Keratinocyte (primary cell): Measurements from ENCODE around the gene HLA-DQA1. TPM values are rescaled to one million over a fixed set of nuclear protein-coding genes. Genes with fewer than 3 reads are reported as not detected.

Source experiments
- DNase-seq: peaks from one replicate; pipeline ENCODE4 v3.0.0-alpha.2; 2011; ENCODE audit warnings: low read depth, missing footprints, low spot score
- FAIRE-seq: peaks from 2 replicates; lab custom pipeline; 2011; peaks lifted over from hg19 to GRCh38; lab: Jason Lieb, UNC
- H2AFZ ChIP-seq: 2 replicates; pipeline ENCODE4 v1.6.0; 2012; ENCODE audit warnings: low read length, control low read depth, inconsistent platforms; ENCODE audit not compliant: control insufficient read depth
- H3K27ac ChIP-seq: 2 replicates; pipeline ENCODE4 v1.5.1; 2011; ENCODE audit warnings: low read length; ENCODE audit not compliant: control insufficient read depth, insufficient read depth
- H3K27me3 ChIP-seq: 3 replicates; pipeline ENCODE4 v1.6.0; 2011; ENCODE audit warnings: low read length; ENCODE audit not compliant: control insufficient read depth, insufficient read depth; ENCODE audit errors: extremely low read depth
- H3K36me3 ChIP-seq, 2 experiments: 2 replicates in 1 of 2; 3 replicates in 1 of 2; pipeline ENCODE4 v1.5.1; 2011; ENCODE audit warnings: low read length in 2 of 2, mild to moderate bottlenecking in 1 of 2; ENCODE audit not compliant: control insufficient read depth in 2 of 2, insufficient read depth in 2 of 2; ENCODE audit errors: extremely low read depth in 1 of 2
- H3K4me1 ChIP-seq: 3 replicates; pipeline ENCODE4 v1.5.1; 2011; ENCODE audit warnings: low read length; ENCODE audit not compliant: control insufficient read depth, insufficient read depth; ENCODE audit errors: extremely low read depth
- H3K4me2 ChIP-seq: 3 replicates; pipeline ENCODE4 v1.6.0; 2011; ENCODE audit warnings: low read depth, low read length; ENCODE audit not compliant: control insufficient read depth, insufficient read depth; ENCODE audit errors: extremely low read depth
- H3K4me3 ChIP-seq, 3 experiments: fragments of 200-600 bp in 1 of 3; sonication (generic) in 1 of 3; 2 replicates in 2 of 3; 3 replicates in 1 of 3; pipeline ENCODE4 v1.5.1; 2011 to 2016; ENCODE audit warnings: low read length in 3 of 3, mild to moderate bottlenecking in 3 of 3, control low read depth in 2 of 3, inconsistent platforms in 1 of 3, low read depth in 1 of 3, mixed read lengths in 1 of 3, mixed run types in 1 of 3, moderate library complexity in 1 of 3; ENCODE audit not compliant: control insufficient read depth in 2 of 3, insufficient read depth in 2 of 3; ENCODE audit errors: extremely low read depth in 1 of 3
- H3K79me2 ChIP-seq: 2 replicates; pipeline ENCODE4 v1.6.0; 2012; ENCODE audit warnings: low read length; ENCODE audit not compliant: control insufficient read depth, insufficient read depth
- H3K9ac ChIP-seq: 3 replicates; pipeline ENCODE4 v1.6.0; 2011; ENCODE audit warnings: low read length; ENCODE audit not compliant: control insufficient read depth, insufficient read depth; ENCODE audit errors: extremely low read depth
- H3K9me1 ChIP-seq: 3 replicates; pipeline ENCODE4 v1.6.0; 2011; ENCODE audit warnings: low read length; ENCODE audit not compliant: control insufficient read depth, insufficient read depth; ENCODE audit errors: extremely low read depth
- H3K9me3 ChIP-seq: 2 replicates; pipeline ENCODE4 v1.5.1; 2012; ENCODE audit warnings: low read depth, low read length; ENCODE audit not compliant: control insufficient read depth
- H4K20me1 ChIP-seq: 3 replicates; pipeline ENCODE4 v1.6.0; 2011; ENCODE audit warnings: low read length; ENCODE audit not compliant: control insufficient read depth, insufficient read depth; ENCODE audit errors: extremely low read depth
- CTCF ChIP-seq, 3 experiments: IDR thresholded peaks in 1 of 3; conservative IDR thresholded peaks in 1 of 3; optimal IDR thresholded peaks in 1 of 3; 2 replicates in 2 of 3; 3 replicates in 1 of 3; pipeline versions ENCODE3 to v1.5.1; 2011; ENCODE audit warnings: low read length in 3 of 3, mild to moderate bottlenecking in 3 of 3, moderate library complexity in 2 of 3, control low read depth in 1 of 3, inconsistent platforms in 1 of 3; ENCODE audit not compliant: insufficient read depth in 2 of 3; ENCODE audit errors: extremely low read depth in 1 of 3
- EZH2 ChIP-seq: IDR thresholded peaks from one replicate; pipeline ENCODE4 v1.6.1; 2012; ENCODE audit warnings: inconsistent platforms, mild to moderate bottlenecking, low read length, moderate library complexity
- dilution Hi-C: fragments of 300-500 bp; cut with MboI; formaldehyde crosslinking; loops from one replicate; pipeline ENCODE4 v1.7.0; 2020; ENCODE audit warnings: low sequenced_read_pairs; ENCODE audit not compliant: extremely low pct_ligation_motif_present
- polyA plus RNA-seq, 5 experiments: library from polyadenylated mRNA; depleted of rRNA in 3 of 5; stranded (reverse) in 3 of 5; stranded (forward) in 1 of 5; unstranded in 1 of 5; fragments of >200 nt; gene quantifications; 1 replicate in 1 of 5; 2 replicates in 3 of 5; 3 replicates in 1 of 5; pipeline versions ENCODE4 v1.2.1 to v1.2.3, GENCODE V29; 2011 to 2012; ENCODE audit warnings: missing spikeins in 2 of 5, low read depth in 1 of 5, low replicate concordance in 1 of 5

Gene HLA-DQA1
- polyA plus RNA-seq, 1 donor (not counting 4 experiments of a cell fraction or from before 2014, with no cell fraction given) = not detected

DNA sequence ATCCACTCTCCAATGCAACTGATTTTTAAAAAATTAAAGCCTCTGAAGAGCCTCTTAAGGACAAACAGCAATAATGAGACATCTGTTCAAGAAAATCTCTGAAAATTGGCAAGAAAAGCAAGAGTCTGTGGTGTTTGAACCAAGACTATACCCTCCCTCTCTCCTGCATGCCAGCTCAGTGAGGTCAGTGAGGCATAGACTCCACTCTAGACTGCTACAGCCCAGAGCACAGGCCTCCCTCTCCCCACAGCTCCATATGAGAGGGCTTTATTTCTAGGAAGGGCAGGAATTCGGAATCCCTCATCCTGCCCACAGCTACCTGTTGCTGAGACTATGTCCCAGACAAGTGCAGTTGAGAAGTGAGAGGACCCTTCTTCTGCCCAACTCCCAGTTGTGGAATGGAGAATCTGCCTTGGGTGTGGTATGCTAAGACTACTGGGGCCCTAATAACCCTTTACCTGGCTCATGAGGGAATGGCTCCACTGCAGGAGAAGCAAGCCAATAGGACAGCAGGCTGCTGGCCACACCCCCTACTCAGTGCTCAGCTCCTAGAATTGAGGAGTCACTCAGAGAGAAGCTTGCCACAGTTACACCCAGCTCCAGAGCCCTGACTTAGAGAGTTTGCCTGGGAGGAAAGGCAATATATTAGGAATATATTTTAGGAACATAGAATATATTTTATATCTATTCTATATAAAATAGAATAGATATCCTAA, 22.7 kb upstream of the HLA-DQA1 start:
- Histone ChIP-seq H3K4me3 (no peak overlapping the region), H3K36me3 (no peaks in the 10 kb centered on the region), H3K9ac (no peak overlapping the region), H3K27me3 (no peaks in the 10 kb centered on the region), H3K4me2 (no peak overlapping the region), H3K9me3 (no peaks in the 10 kb centered on the region), H2AFZ (no peak overlapping the region), H3K79me2 (no peaks in the 10 kb centered on the region), H3K4me1 (no peaks in the 10 kb centered on the region), H4K20me1 (no peaks in the 10 kb centered on the region), H3K9me1 (no peaks in the 10 kb centered on the region), H3K27ac (no peak overlapping the region)
- dilution Hi-C loops = no loop called here
- no peak for FAIRE-seq
- DNase-seq = no peak
- TF ChIP-seq EZH2 (no peak), CTCF (optimal IDR thresholded peaks at IDR 0.05 in 1 of 3, IDR thresholded peaks at IDR 0.05 in 1 of 3, conservative IDR thresholded peaks at IDR 0.05 in 1 of 3; ENCODE audit: extremely low read depth in 1 of 3, insufficient read depth in 2 of 3, low read length in 3 of 3) (no peak)

- H3K4me2 ChIP-seq = no peak overlapping the region
- dilution Hi-C loops = no loop called here
Measured at GRCh38 chr6:32615885-32616532, 21.2 kb upstream of the HLA-DQA1 start.

More at GRCh38 chr6:32615885-32616532, 21.2 kb upstream of the HLA-DQA1 start:
- Histone ChIP-seq H3K27me3 (no peaks in the 10 kb centered on the region), H4K20me1 (no peaks in the 10 kb centered on the region), H3K36me3 (no peaks in the 10 kb centered on the region), H3K9ac (no peak overlapping the region), H2AFZ (no peak overlapping the region), H3K27ac (no peak overlapping the region), H3K4me1 (no peaks in the 10 kb centered on the region), H3K79me2 (no peaks in the 10 kb centered on the region), H3K9me1 (no peaks in the 10 kb centered on the region), H3K9me3 (no peaks in the 10 kb centered on the region), H3K4me3 (no peak overlapping the region)
- no peak for TF ChIP-seq CTCF (optimal IDR thresholded peaks at IDR 0.05 in 1 of 3, IDR thresholded peaks at IDR 0.05 in 1 of 3, conservative IDR thresholded peaks at IDR 0.05 in 1 of 3; ENCODE audit: extremely low read depth in 1 of 3, insufficient read depth in 2 of 3, low read length in 3 of 3)
- TF ChIP-seq EZH2 = no peak
- DNase-seq (no peak), FAIRE-seq (no peak)
